ENCODE data around the gene NIN. TPM values are rescaled to one million over a fixed set of nuclear protein-coding genes. Genes with fewer than 3 reads are reported as not detected.
A peak's percentile ranks its signal among the peaks of the same experiment; 100 is the strongest.

Gene NIN
- total and polyA plus RNA-seq, 7 donors = 7.3 to 47.7 (median 24.3) TPM

GRCh38 chr14:50794068-50794645, 36.8 kb downstream of the NIN start:
- TF ChIP-seq CTCF (IDR thresholded peaks at IDR 0.05) = no peak
- intact Hi-C loops (cut with DNase I) = no loop called here
- H3K9me3 ChIP-seq = no peaks in the 10 kb centered on the region

GRCh38 chr14:50792634-50793068, 38.3 kb downstream of the NIN start:
- TF ChIP-seq CTCF (IDR thresholded peaks at IDR 0.05) = no peak
- Histone ChIP-seq H3K27ac (peak overlapping the region; percentile 78), H3K4me3 (peak overlapping the region; percentile 66), H3K4me1 (peaks cover 63% of the 10 kb centered on the region), H3K36me3 (ENCODE audit: insufficient read depth in 1 of 2, low read depth in 1 of 2) (peaks cover 0 to 28% of the 10 kb centered on the region in 2 donors), H3K27me3 (ENCODE audit: insufficient read depth in 3 of 3, low read length in 2 of 3) (no peaks in the 10 kb centered on the region), H3K9me3 (no peaks in the 10 kb centered on the region)
- intact Hi-C loops (cut with DNase I) = no loop called here
- 31 to 50% (median 37%) methylated on average over 14 of the region's 14 CpGs for WGBS, 3 donors
- DNase-seq = peak in 1 of 2 donors; percentile 63
- peak; percentile 88 to 91 (median 90) for ATAC-seq

More at GRCh38 chr14:50794068-50794645, 36.8 kb downstream of the NIN start:
- peak in 3 of 4 donors; percentile 26 to 55 (median 47) for ATAC-seq
- Histone ChIP-seq H3K4me1 (peaks cover 60% of the 10 kb centered on the region), H3K36me3 (ENCODE audit: insufficient read depth in 1 of 2, low read depth in 1 of 2) (peaks cover 0 to 22% of the 10 kb centered on the region in 2 donors), H3K27ac (peak overlapping the region; percentile 78), H3K4me3 (peak overlapping the region; percentile 1), H3K27me3 (ENCODE audit: insufficient read depth in 3 of 3, low read length in 2 of 3) (no peaks in the 10 kb centered on the region)
- WGBS, 3 donors = 29 to 49% (median 30%) methylated on average over 8 of the region's 8 CpGs
- no peak for DNase-seq

- no peak for TF ChIP-seq CTCF (IDR thresholded peaks at IDR 0.05)
- peak overlapping the region; percentile 78 for H3K27ac ChIP-seq
- H3K27me3 ChIP-seq (ENCODE audit: insufficient read depth in 3 of 3, low read length in 2 of 3) = no peaks in the 10 kb centered on the region
- WGBS, 3 donors = 65 to 79% (median 69%) methylated on average over 6 of the region's 6 CpGs
- intact Hi-C loops (cut with DNase I) = no loop called here
- H3K4me3 ChIP-seq = peak overlapping the region; percentile 66
- no peak for DNase-seq
- H3K9me3 ChIP-seq = no peaks in the 10 kb centered on the region
- H3K36me3 ChIP-seq (ENCODE audit: insufficient read depth in 1 of 2, low read depth in 1 of 2) = peaks cover 0 to 28% of the 10 kb centered on the region in 2 donors
- peak; percentile 5 to 48 (median 20) for ATAC-seq
- peaks cover 67% of the 10 kb centered on the region for H3K4me1 ChIP-seq
Observed at GRCh38 chr14:50792051-50792477, 38.9 kb downstream of the NIN start.

- H3K4me3 ChIP-seq = peak overlapping the region; percentile 66
- 79 to 87% (median 86%) methylated on average over 3 of the region's 3 CpGs for WGBS, 3 donors
- H3K27ac ChIP-seq = peak overlapping the region; percentile 78
- no peaks in the 10 kb centered on the region for H3K27me3 ChIP-seq (ENCODE audit: insufficient read depth in 3 of 3, low read length in 2 of 3)
- ATAC-seq (no peak), DNase-seq (no peak)
- H3K36me3 ChIP-seq (ENCODE audit: insufficient read depth in 1 of 2, low read depth in 1 of 2) = peaks cover 0 to 28% of the 10 kb centered on the region in 2 donors
- intact Hi-C loops (cut with DNase I) = no loop called here
- H3K9me3 ChIP-seq = no peaks in the 10 kb centered on the region
- TF ChIP-seq CTCF (IDR thresholded peaks at IDR 0.05) = no peak
- peaks cover 65% of the 10 kb centered on the region for H3K4me1 ChIP-seq
Observed at GRCh38 chr14:50791201-50791600, 39.8 kb downstream of the NIN start.

Data from psoas muscle (tissue), 8 donors.